ENCODE results near the gene KCNQ5. TPM values are rescaled to one million over a fixed set of nuclear protein-coding genes. Genes with fewer than 3 reads are reported as not detected.

Gene KCNQ5
- total RNA-seq, 1 experiment from 2014 or later = 4.4 TPM

DNA sequence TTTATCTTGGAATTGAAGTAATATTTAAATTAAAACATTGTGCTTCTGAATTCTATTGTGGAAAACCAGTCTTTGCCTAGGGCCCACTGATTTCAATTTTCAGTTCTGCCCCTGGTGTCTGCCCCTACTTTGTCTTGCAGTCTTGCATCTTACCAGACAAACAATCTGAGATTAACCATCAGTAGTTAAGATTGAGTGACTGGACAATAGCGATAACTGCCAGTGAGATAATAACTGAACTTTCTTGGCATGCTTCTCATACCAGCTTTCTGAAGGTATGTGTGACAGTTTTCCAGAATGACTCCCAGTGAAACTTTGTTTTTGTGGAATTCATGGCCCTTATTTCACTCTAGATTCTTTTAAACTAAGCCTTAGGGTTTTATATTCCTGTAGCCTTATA, 53.5 kb downstream of the KCNQ5 start:
- no peak for DNase-seq (ENCODE audit: low read depth)

DNA sequence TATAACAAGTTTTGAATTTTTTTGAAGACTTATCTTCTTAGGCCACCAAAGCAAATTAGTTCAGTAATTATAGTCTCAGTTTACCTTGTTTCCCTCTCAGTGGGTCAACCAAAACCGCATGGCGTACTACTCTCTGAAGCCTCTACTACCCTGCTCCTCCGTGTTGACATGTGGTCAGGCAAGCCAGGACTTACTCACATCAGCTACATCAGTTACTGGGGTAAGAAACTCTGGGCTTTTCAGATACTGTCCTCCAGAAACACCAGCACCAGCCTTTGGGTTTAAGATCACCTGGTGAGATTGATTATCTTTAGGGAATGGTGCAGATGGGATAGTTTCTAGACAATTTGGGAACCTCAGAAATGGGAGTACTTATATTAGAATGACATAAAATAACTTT, 55.1 kb downstream of the KCNQ5 start:
- DNase-seq (ENCODE audit: low read depth) = no peak

DNA sequence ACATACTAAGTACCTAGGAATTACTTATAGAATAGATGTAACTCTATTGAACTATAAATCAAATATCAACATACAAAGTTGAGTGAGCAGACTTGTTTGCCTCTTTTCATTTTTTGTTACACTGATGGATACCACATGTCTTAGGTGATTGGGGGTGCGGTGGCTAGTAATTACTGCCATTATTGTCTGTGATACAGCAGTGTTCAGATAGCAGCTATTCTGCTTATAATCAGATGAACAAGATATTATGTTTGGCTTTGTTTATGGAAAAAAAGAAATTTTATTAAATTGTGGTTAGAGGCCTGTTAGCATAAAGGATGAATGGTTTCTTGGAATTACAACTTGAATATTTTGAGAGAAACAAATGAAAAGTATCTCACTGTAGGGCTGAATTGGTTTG, 55.9 kb downstream of the KCNQ5 start:
- DNase-seq (ENCODE audit: low read depth) = no peak

DNA sequence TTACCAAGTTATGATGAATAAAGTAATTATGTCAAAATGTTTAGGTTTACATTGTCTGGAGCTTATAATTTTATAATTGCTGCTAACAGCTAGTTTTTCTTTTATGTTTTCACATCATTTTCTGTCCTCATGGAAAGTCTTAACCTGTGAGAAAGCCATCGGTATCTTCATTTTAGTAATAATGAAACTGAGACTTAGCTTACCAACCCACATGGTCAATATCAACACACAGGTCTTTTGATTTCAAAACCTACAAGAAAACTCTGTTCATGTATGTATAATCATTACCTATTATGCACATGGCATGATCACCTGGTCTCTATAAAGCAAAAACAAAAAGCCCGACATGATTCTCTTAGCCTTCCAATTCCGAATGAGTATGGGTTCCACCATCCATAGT, 61.9 kb downstream of the KCNQ5 start:
- DNase-seq (ENCODE audit: low read depth) = no peak

- peak; percentile 56 for DNase-seq (ENCODE audit: low read depth)
Measured at GRCh38 chr6:72689107-72689954, 67.5 kb downstream of the KCNQ5 start.

GRCh38 chr6:72691249-72691648, 69.4 kb downstream of the KCNQ5 start:
- no peak for DNase-seq (ENCODE audit: low read depth)

- no peak for DNase-seq (ENCODE audit: low read depth)
Measured at GRCh38 chr6:72696055-72696454, 74.2 kb downstream of the KCNQ5 start.

DNA sequence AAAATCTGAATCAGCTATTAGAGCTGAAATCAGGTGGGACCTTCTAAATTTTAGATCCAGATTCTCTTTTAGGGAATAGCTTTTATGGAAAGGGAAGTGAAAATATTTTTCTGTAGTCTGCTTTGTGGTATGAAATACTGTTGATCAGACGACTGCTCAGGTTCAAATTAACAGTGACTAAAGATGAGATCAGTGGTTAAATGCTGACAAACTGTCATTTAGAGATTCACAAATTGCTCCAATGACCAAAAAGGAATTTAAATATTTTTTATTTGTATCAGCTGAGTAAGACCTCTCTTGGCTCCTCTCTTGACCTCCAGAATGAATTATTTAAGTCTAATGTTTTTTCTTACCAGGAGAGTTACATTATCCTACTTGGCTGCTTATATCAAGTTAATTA, 77.3 kb downstream of the KCNQ5 start:
- DNase-seq (ENCODE audit: low read depth) = peak; percentile 7

DNA sequence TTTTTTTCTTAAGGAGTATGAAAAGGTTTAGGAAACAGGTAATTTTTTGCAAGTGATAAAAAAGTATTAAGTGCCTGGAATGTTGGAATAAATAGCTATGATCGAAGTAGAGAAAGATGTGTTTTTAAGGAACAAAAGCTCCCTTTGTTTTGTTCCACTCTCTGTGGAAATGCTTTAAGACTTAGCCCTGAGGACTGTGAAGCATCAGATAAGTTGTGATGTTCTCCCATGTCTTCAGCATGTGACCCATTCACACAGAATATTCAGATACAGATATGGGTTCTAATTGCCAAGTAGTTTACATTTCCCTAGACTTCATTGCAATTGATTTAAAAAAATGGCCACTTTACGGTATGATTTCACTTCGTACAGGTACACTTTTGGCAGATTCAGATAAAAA, 80.6 kb downstream of the KCNQ5 start:
- DNase-seq (ENCODE audit: low read depth) = no peak

DNA sequence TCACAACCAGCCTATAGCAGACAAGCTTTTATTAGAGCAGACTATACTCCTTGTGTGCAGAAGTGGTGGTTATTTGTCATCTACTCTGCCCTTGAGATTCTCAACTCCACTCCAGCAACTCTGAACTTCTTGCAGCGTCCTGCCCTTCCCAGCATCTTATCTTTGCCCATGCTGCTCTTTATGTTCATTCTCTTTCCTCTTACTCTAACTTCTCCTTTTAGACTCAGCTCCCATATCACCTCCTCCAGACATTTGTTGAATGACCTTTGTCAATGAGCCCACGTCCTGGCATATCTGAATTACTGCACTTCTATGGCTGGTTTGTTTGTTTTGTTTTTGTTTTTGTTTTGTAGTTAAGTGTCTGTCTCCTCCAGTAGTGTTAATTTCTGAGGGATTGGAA, 81.2 kb downstream of the KCNQ5 start:
- DNase-seq (ENCODE audit: low read depth) = no peak

DNA sequence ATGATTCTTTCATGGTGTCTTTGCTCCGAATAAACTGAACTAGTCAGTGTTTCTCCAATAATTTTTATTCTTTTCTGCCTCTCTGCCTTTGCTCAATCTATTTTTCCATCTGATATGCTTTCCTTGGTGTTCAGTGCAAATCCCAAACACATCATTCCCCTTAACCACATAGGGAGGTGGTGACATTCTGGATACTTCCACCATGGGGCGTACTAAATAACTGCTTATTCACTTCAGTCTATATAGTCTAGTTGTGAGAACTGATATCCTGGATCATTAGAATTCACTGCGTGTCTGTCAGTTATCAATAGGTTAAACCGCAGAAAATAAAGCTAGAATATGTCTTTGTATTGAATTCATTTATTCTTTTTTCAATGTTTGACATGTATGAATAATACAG, 83.1 kb downstream of the KCNQ5 start:
- peak; percentile 9 for DNase-seq (ENCODE audit: low read depth)

DNA sequence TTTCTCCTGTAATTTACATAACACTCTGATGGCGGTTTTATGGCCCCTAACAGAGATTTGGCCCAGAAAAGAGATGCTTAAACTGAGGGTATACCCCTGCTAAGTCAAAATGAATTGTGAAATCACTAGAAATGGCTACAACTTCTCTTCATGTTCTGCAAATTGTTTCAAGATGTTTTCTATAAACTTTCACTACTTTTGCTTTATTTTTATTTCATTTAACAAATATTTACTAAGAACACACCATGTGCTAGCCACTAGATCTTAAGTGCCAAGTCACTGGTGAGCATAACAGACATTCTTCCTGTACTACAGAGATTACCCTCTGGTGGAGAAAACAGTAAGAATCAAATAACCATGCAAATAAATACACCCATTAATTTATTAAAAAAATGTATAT, 87.6 kb downstream of the KCNQ5 start:
- DNase-seq (ENCODE audit: low read depth) = no peak

DNA sequence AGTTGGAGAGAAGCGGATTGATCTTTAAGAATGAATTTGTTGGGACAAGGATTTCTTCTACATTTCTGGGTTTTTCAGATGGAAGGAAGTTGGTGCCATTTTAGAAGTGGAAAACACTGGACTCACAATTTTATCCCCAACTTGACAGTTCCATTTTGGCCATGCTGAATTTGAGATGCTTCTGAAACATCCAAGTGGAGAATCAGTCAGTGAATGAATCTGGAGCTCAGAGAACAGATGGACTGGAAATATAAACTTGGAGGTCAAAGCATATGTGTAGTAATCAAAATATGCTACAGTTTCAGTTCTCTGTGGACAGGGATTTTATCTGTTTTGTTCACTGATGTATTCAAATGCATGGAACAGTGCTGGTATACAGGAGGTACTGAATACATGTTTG, 89.9 kb downstream of the KCNQ5 start:
- no peak for DNase-seq (ENCODE audit: low read depth)

GRCh38 chr6:72712910-72713309, 91.0 kb downstream of the KCNQ5 start:
- peak; percentile 19 for DNase-seq (ENCODE audit: low read depth)

GRCh38 chr6:72715119-72715518, 93.3 kb downstream of the KCNQ5 start:
- DNase-seq (ENCODE audit: low read depth) = no peak

- no peak for DNase-seq (ENCODE audit: low read depth)
Measured at GRCh38 chr6:72716916-72717315, 95.1 kb downstream of the KCNQ5 start.

GRCh38 chr6:72720464-72720863, 98.6 kb downstream of the KCNQ5 start:
- DNase-seq (ENCODE audit: low read depth) = no peak

- no peak for DNase-seq (ENCODE audit: low read depth)
Measured at GRCh38 chr6:72721346-72721745, 99.5 kb downstream of the KCNQ5 start.

DNA sequence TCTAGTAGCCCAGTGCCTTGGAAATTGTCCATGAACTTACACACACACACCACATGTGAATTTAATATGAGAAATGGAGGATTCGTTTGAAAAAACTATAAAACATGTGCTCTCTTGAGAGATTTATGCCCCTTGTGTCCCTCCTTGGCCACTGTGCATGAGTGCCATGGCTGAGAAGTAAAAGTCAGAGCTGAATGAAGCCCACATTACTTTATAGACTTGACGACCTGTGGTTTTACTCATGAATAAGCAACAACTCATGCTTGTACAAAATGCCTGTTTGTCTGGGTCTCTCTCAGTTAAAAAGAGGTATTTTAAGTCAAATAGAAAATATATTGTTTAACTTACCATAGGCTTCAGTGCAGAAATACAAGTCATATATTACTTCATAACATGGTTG, 102.7 kb downstream of the KCNQ5 start:
- DNase-seq (ENCODE audit: low read depth) = no peak

DNA sequence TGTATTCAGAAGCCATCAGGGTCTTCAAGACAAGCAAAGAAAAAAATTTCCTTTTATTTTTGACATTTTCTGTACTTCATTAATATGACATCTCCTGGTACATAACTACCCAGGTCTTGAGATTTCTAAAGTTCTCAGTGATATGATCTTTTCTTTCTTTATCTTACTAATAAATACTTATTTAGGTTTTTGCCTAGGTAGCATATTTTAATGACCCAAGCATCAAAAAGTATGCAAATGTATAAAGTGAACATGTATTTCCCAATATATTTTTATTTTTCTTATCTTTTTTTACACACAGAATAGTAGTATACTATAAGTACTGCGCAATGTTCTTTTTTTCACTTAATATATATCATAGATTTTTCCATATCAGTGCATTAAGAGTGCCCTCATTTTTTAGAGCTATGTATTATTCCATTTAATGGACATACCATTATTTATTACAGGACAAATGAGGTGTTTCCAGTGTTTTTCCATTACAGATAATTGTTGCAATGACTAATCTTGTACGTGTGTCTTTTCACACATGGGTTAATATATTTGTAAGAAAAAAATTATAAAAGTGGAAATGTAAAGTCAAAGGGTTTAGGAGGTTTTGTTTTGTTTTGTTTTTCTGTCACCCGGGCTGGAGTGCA, 107.0 kb downstream of the KCNQ5 start:
- DNase-seq (ENCODE audit: low read depth) = no peak

DNA sequence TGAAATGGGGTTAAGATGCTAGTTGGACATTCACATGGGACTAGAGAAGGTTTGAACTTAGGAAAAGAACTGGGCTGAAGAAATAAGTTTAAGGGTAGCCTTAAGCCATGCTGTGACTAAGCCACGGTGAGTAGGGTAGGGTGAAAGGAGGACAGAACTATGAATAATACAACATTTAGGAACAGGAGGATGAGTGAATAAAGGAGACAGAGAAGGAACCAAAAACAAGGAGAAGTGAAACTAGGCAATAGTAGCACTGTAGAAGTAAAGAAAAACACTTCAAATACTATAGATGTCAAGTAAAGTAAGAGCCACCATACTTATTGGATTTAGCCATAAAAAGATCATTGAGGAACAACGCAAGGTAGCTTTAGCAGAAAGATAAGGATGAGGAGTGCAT, 111.2 kb downstream of the KCNQ5 start:
- DNase-seq (ENCODE audit: low read depth) = no peak

GRCh38 chr6:72738091-72738490, 116.2 kb downstream of the KCNQ5 start:
- no peak for DNase-seq (ENCODE audit: low read depth)

GRCh38 chr6:72739368-72739779, 117.5 kb downstream of the KCNQ5 start:
- DNase-seq (ENCODE audit: low read depth) = no peak

- no peak for DNase-seq (ENCODE audit: low read depth)
Measured at GRCh38 chr6:72740135-72740534, 118.3 kb downstream of the KCNQ5 start.

Data from Daoy (cell line).